ENCODE data around the gene NPPB.

GRCh38 chr1:11854519-11854918, 4.2 kb downstream of the NPPB start:
- no peak for TF ChIP-seq POLR2A (IDR thresholded peaks at IDR 0.05)
- TF ChIP-seq, protein P1, sequence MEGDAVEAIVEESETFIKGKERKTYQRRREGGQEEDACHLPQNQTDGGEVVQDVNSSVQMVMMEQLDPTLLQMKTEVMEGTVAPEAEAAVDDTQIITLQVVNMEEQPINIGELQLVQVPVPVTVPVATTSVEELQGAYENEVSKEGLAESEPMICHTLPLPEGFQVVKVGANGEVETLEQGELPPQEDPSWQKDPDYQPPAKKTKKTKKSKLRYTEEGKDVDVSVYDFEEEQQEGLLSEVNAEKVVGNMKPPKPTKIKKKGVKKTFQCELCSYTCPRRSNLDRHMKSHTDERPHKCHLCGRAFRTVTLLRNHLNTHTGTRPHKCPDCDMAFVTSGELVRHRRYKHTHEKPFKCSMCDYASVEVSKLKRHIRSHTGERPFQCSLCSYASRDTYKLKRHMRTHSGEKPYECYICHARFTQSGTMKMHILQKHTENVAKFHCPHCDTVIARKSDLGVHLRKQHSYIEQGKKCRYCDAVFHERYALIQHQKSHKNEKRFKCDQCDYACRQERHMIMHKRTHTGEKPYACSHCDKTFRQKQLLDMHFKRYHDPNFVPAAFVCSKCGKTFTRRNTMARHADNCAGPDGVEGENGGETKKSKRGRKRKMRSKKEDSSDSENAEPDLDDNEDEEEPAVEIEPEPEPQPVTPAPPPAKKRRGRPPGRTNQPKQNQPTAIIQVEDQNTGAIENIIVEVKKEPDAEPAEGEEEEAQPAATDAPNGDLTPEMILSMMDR (IDR thresholded peaks at IDR 0.05), result no peak

Measured in stomach (tissue), 4 donors.